ENCODE measurements around the gene SWAP70. TPM values are rescaled to one million over a fixed set of nuclear protein-coding genes. Genes with fewer than 3 reads are reported as not detected.

Gene SWAP70
- total RNA-seq, 2 donors from 2014 or later = 28.8 to 30.7 TPM

GRCh38 chr11:9651481-9651880 is 12.4 kb upstream of the SWAP70 start:
- Mint-ChIP-seq H3K9me3 (peaks cover 9% of the 10 kb centered on the region), H3K27me3 (ENCODE audit: insufficient read depth) (no peaks in the 10 kb centered on the region), H3K4me1 (no peaks in the 10 kb centered on the region), H3K36me3 (ENCODE audit: low read depth) (no peaks in the 10 kb centered on the region), H3K4me3 (no peak overlapping the region), H3K27ac (no peak overlapping the region)
- WGBS, 2 experiments (ENCODE audit: insufficient coverage in 1 of 2, insufficient read length in 1 of 2) = 83 to 94% methylated on average over 6 to 7 of the region's 7 CpGs
- no peaks in the 10 kb centered on the region for H3K4me1 ChIP-seq (ENCODE audit: control insufficient read depth, insufficient read depth, low read length)
- H3K4me3 ChIP-seq (ENCODE audit: low read length) = no peak overlapping the region
- H3K27me3 ChIP-seq (ENCODE audit: control insufficient read depth, insufficient read depth, low read length, poor library complexity, severe bottlenecking) = no peaks in the 10 kb centered on the region
- TF ChIP-seq CTCF (conservative IDR thresholded peaks at IDR 0.05) = no peak
- DNase-seq = peak; percentile 14
- peaks cover 4% of the 10 kb centered on the region for H3K9me3 ChIP-seq (ENCODE audit: control insufficient read depth, low read length)
- H3K9ac ChIP-seq (ENCODE audit: extremely low read depth, low read length, poor library complexity, severe bottlenecking) = no peak overlapping the region
- H3K27ac ChIP-seq (ENCODE audit: low read depth, low read length) = no peak overlapping the region
- no peaks in the 10 kb centered on the region for H3K36me3 ChIP-seq (ENCODE audit: control insufficient read depth, insufficient read depth, low read length)

- H3K4me3 ChIP-seq (ENCODE audit: low read length) = no peak overlapping the region
- Mint-ChIP-seq H3K4me3 (no peak overlapping the region), H3K27ac (no peak overlapping the region), H3K27me3 (ENCODE audit: insufficient read depth) (no peaks in the 10 kb centered on the region), H3K4me1 (no peaks in the 10 kb centered on the region), H3K36me3 (ENCODE audit: low read depth) (no peaks in the 10 kb centered on the region), H3K9me3 (peaks cover 8% of the 10 kb centered on the region)
- H3K4me1 ChIP-seq (ENCODE audit: control insufficient read depth, insufficient read depth, low read length) = no peaks in the 10 kb centered on the region
- no peaks in the 10 kb centered on the region for H3K27me3 ChIP-seq (ENCODE audit: control insufficient read depth, insufficient read depth, low read length, poor library complexity, severe bottlenecking)
- no peak overlapping the region for H3K9ac ChIP-seq (ENCODE audit: extremely low read depth, low read length, poor library complexity, severe bottlenecking)
- no peaks in the 10 kb centered on the region for H3K36me3 ChIP-seq (ENCODE audit: control insufficient read depth, insufficient read depth, low read length)
- DNase-seq = peak; percentile 26
- no peak overlapping the region for H3K27ac ChIP-seq (ENCODE audit: low read depth, low read length)
- H3K9me3 ChIP-seq (ENCODE audit: control insufficient read depth, low read length) = peaks cover 4% of the 10 kb centered on the region
- TF ChIP-seq CTCF (conservative IDR thresholded peaks at IDR 0.05) = no peak
Observed at GRCh38 chr11:9651899-9652748, 11.8 kb upstream of the SWAP70 start.

GRCh38 chr11:9653871-9654270 is 10.0 kb upstream of the SWAP70 start:
- H3K27ac ChIP-seq (ENCODE audit: low read depth, low read length) = no peak overlapping the region
- Mint-ChIP-seq H3K9me3 (no peaks in the 10 kb centered on the region), H3K27ac (no peak overlapping the region), H3K4me3 (no peak overlapping the region), H3K36me3 (ENCODE audit: low read depth) (no peaks in the 10 kb centered on the region), H3K27me3 (ENCODE audit: insufficient read depth) (no peaks in the 10 kb centered on the region), H3K4me1 (no peaks in the 10 kb centered on the region)
- H3K9me3 ChIP-seq (ENCODE audit: control insufficient read depth, low read length) = peaks cover 4% of the 10 kb centered on the region
- WGBS, 2 experiments (ENCODE audit: insufficient coverage in 1 of 2, insufficient read length in 1 of 2) = 79 to 89% methylated on average over 1 to 2 of the region's 2 CpGs
- no peaks in the 10 kb centered on the region for H3K4me1 ChIP-seq (ENCODE audit: control insufficient read depth, insufficient read depth, low read length)
- no peak overlapping the region for H3K9ac ChIP-seq (ENCODE audit: extremely low read depth, low read length, poor library complexity, severe bottlenecking)
- no peaks in the 10 kb centered on the region for H3K27me3 ChIP-seq (ENCODE audit: control insufficient read depth, insufficient read depth, low read length, poor library complexity, severe bottlenecking)
- no peak for TF ChIP-seq CTCF (conservative IDR thresholded peaks at IDR 0.05)
- no peaks in the 10 kb centered on the region for H3K36me3 ChIP-seq (ENCODE audit: control insufficient read depth, insufficient read depth, low read length)
- no peak for DNase-seq
- H3K4me3 ChIP-seq (ENCODE audit: low read length) = no peak overlapping the region
